ENCODE data around the gene PHKG1. TPM values are rescaled to one million over a fixed set of nuclear protein-coding genes. Genes with fewer than 3 reads are reported as not detected.
"Not testable (repeated sequence)": the region's sequence is repeated elsewhere in the genome, so short reads cannot be mapped to it uniquely, and the experiment has no call there.

PHKG1 gene
- total RNA-seq, result 1 to 10 TPM in 2 of 4 donors, under 1 TPM in 2; 0.78 to 3.7 (median 1.2) TPM

GRCh38 chr7:56092789-56093531 is at the start of gene PHKG1:
Gene PHKG1 (minus strand): TSS chr7:56092952. CDS start chr7:56088941, 4,011 bp downstream.
- TF ChIP-seq CTCF (IDR thresholded peaks at IDR 0.05), result no peak
- TF ChIP-seq POLR2A (IDR thresholded peaks at IDR 0.05), result no peak
- intact Hi-C loops (cut with DNase I; ENCODE audit: low total_unique reads), result no loop called here
- H3K4me3 ChIP-seq (ENCODE audit: low read depth, poor library complexity, severe bottlenecking), result no peak within 1 kb of the TSS
- peak; percentile 48 to 94 for DNase-seq (ENCODE audit: low spot score in 2 of 2)
- WGBS, 2 donors, result 23 to 32% methylated on average over 16 to 19 of the region's 19 CpGs

GRCh38 chr7:56131062-56131461 is 38.3 kb upstream of the PHKG1 start:
- DNase-seq (ENCODE audit: low spot score in 2 of 2); intact Hi-C loops (cut with DNase I; ENCODE audit: low total_unique reads); H3K4me3 ChIP-seq (ENCODE audit: low read depth, poor library complexity, severe bottlenecking): not testable (repeated sequence)
- 63 to 66% methylated on average over 2 of the region's 2 CpGs for WGBS, 2 donors

- WGBS, 2 donors, result 64 to 71% methylated on average over 7 of the region's 7 CpGs
- no peak overlapping the region for H3K4me3 ChIP-seq (ENCODE audit: low read depth, poor library complexity, severe bottlenecking)
- no peak for TF ChIP-seq CTCF (IDR thresholded peaks at IDR 0.05)
- no peak for TF ChIP-seq POLR2A (IDR thresholded peaks at IDR 0.05)
- intact Hi-C loops (cut with DNase I; ENCODE audit: low total_unique reads), result no loop called here
- DNase-seq (ENCODE audit: low spot score in 2 of 2), result no peak
These were observed 34.7 kb upstream of the PHKG1 start for GRCh38 chr7:56127241-56127975.

- no peak for DNase-seq (ENCODE audit: low spot score in 2 of 2)
- intact Hi-C loops (cut with DNase I; ENCODE audit: low total_unique reads), result no loop called here
- 75 to 82% methylated on average over 8 of the region's 8 CpGs for WGBS, 2 donors
- H3K4me3 ChIP-seq (ENCODE audit: low read depth, poor library complexity, severe bottlenecking), result no peak overlapping the region
- TF ChIP-seq POLR2A (IDR thresholded peaks at IDR 0.05) (no peak), CTCF (IDR thresholded peaks at IDR 0.05) (no peak)
These were observed 33.1 kb upstream of the PHKG1 start for GRCh38 chr7:56125831-56126230.

- TF ChIP-seq POLR2A (IDR thresholded peaks at IDR 0.05) (no peak), CTCF (IDR thresholded peaks at IDR 0.05) (no peak)
- H3K4me3 ChIP-seq (ENCODE audit: low read depth, poor library complexity, severe bottlenecking), result no peak overlapping the region
- no peak for DNase-seq (ENCODE audit: low spot score in 2 of 2)
- intact Hi-C loops (cut with DNase I; ENCODE audit: low total_unique reads), result no loop called here
- 69 to 91% methylated on average over 4 to 5 of the region's 6 CpGs for WGBS, 2 donors
These were observed 32.2 kb upstream of the PHKG1 start for GRCh38 chr7:56124981-56125380.

GRCh38 chr7:56121440-56121839 is 28.7 kb upstream of the PHKG1 start:
- WGBS, 2 donors, result 88% methylated on average over 6 of the region's 6 CpGs
- no peak for DNase-seq (ENCODE audit: low spot score in 2 of 2)
- TF ChIP-seq CTCF (IDR thresholded peaks at IDR 0.05) (no peak), POLR2A (IDR thresholded peaks at IDR 0.05) (no peak)
- intact Hi-C loops (cut with DNase I; ENCODE audit: low total_unique reads), result no loop called here
- no peak overlapping the region for H3K4me3 ChIP-seq (ENCODE audit: low read depth, poor library complexity, severe bottlenecking)
